ENCODE results near the gene INPP5B. TPM values are rescaled to one million over a fixed set of nuclear protein-coding genes. Genes with fewer than 3 reads are reported as not detected.
A peak's percentile ranks its signal among the peaks of the same experiment; 100 is the strongest.

INPP5B gene
- total and polyA plus RNA-seq, 2 of the 13 experiments (the other 11 are each of a cell fraction or from before 2014, with no cell fraction given): 9.0 to 9.8 TPM

DNA sequence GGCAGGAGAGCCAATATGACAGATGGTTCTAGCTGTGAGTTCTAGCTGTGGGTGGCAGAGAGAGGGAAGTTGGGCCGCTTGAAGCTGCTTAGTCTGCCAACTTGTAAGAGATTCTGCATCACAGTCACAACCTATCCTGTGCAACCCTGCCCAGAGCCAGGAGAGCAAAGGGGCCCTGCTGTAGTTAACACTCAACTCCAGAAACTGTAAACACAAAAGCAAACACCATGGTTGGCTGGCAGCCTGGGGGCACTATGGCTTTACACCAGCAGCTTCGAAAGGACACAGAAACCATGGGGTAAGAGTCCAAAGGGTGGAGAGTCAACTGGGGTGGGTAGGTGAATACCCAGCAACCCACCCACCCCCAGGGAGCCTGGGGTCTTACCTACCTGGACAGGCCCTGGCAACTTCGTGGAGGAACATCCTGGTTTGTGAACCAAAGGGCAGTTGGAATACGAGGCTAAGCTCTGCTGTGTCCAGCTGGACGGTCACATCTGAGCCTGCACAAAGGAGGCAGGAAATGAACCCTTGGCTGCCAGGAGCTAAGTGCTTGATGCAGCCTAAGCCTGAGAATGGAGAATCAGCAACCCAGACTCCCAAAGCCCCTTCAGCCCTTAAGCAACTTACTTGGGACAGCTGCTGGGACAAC is 6.4 kb downstream of the INPP5B start (continued):
- TF ChIP-seq CREB1 (IDR thresholded peaks at IDR 0.05) (no peak), CREB1 (CRISPR knock-in tag; IDR thresholded peaks at IDR 0.05) (0 out of 2 replicates have a peak, but pooled peaks have one; percentile 11), TCF7L2 (IDR thresholded peaks at IDR 0.05; ENCODE audit: low read depth, low read length) (no peak), KDM3A (CRISPR knock-in tag; IDR thresholded peaks at IDR 0.05; ENCODE audit: low read depth) (no peak), ZNF710 (CRISPR knock-in tag; IDR thresholded peaks at IDR 0.05; ENCODE audit: borderline replicate concordance) (no peak), TRIM24 (CRISPR knock-in tag; IDR thresholded peaks at IDR 0.05) (no peak), NFIB (CRISPR knock-in tag; IDR thresholded peaks at IDR 0.05; ENCODE audit: borderline replicate concordance) (no peak), GLI4 (CRISPR knock-in tag; IDR thresholded peaks at IDR 0.05; ENCODE audit: borderline replicate concordance) (no peak), PHF5A (CRISPR knock-in tag; IDR thresholded peaks at IDR 0.05; ENCODE audit: low read depth, unreplicated experiment) (no peak), TRAFD1 (CRISPR knock-in tag; IDR thresholded peaks at IDR 0.05; ENCODE audit: borderline replicate concordance) (no peak), U2AF2 (IDR thresholded peaks at IDR 0.05; ENCODE audit: low read depth, low read length) (no peak), ZNF558 (CRISPR knock-in tag; IDR thresholded peaks at IDR 0.05; ENCODE audit: borderline replicate concordance) (no peak), HOXA7 (CRISPR knock-in tag; IDR thresholded peaks at IDR 0.05) (no peak), ZBTB21 (CRISPR knock-in tag; IDR thresholded peaks at IDR 0.05) (no peak), REST (IDR thresholded peaks at IDR 0.05; ENCODE audit: borderline replicate concordance in 1 of 2, low read depth in 1 of 2, low read length in 2 of 2) (no peak), SMC3 (IDR thresholded peaks at IDR 0.05; ENCODE audit: low read length) (no peak), KAT2B (IDR thresholded peaks at IDR 0.05; ENCODE audit: borderline replicate concordance, low read depth, low read length) (no peak), GTF3A (CRISPR knock-in tag; conservative IDR thresholded peaks at IDR 0.05) (no peak), ZNF280B (CRISPR knock-in tag; IDR thresholded peaks at IDR 0.05; ENCODE audit: borderline replicate concordance) (no peak)
- TF ChIP-seq, protein P1, sequence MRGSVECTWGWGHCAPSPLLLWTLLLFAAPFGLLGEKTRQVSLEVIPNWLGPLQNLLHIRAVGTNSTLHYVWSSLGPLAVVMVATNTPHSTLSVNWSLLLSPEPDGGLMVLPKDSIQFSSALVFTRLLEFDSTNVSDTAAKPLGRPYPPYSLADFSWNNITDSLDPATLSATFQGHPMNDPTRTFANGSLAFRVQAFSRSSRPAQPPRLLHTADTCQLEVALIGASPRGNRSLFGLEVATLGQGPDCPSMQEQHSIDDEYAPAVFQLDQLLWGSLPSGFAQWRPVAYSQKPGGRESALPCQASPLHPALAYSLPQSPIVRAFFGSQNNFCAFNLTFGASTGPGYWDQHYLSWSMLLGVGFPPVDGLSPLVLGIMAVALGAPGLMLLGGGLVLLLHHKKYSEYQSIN (CRISPR knock-in tag; IDR thresholded peaks at IDR 0.05; ENCODE audit: borderline replicate concordance): no peak
